ENCODE data around the gene OR6K2.

GRCh38 chr1:158679289-158679688, 21.2 kb downstream of the OR6K2 start:
- TF ChIP-seq CEBPB (IDR thresholded peaks at IDR 0.05; ENCODE audit: borderline replicate concordance in 1 of 2, low read depth in 2 of 2, low read length in 2 of 2) (no peak), EP300 (IDR thresholded peaks at IDR 0.05; ENCODE audit: borderline replicate concordance in 1 of 2, control insufficient read depth in 1 of 2, low read depth in 2 of 2, low read length in 2 of 2) (no peak), E2F8 (IDR thresholded peaks at IDR 0.05; ENCODE audit: low read depth, partially characterized antibody) (no peak), POLR2A (IDR thresholded peaks at IDR 0.05; ENCODE audit: low read depth, low read length) (no peak), NRF1 (conservative IDR thresholded peaks at IDR 0.05; ENCODE audit: low read depth, low read length) (no peak), CTCF (IDR thresholded peaks at IDR 0.05 in 2 of 3, conservative IDR thresholded peaks at IDR 0.05 in 1 of 3; ENCODE audit: control insufficient read depth in 2 of 3, extremely low read depth in 1 of 3, insufficient read depth in 1 of 3, low read depth in 3 of 3, low read length in 3 of 3) (no peak), STAT1 (conservative IDR thresholded peaks at IDR 0.05) (no peak), ZBTB33 (IDR thresholded peaks at IDR 0.05) (no peak), RAD21 (IDR thresholded peaks at IDR 0.05; ENCODE audit: insufficient read depth, low read depth, low read length) (no peak), MXI1 (IDR thresholded peaks at IDR 0.05; ENCODE audit: low read depth, low read length) (no peak), EZH2 (IDR thresholded peaks at IDR 0.05; ENCODE audit: borderline replicate concordance, control insufficient read depth, low read depth, low read length) (no peak), MYB (IDR thresholded peaks at IDR 0.05; ENCODE audit: borderline replicate concordance, low read depth, low read length) (no peak)
- TF ChIP-seq, protein P1, sequence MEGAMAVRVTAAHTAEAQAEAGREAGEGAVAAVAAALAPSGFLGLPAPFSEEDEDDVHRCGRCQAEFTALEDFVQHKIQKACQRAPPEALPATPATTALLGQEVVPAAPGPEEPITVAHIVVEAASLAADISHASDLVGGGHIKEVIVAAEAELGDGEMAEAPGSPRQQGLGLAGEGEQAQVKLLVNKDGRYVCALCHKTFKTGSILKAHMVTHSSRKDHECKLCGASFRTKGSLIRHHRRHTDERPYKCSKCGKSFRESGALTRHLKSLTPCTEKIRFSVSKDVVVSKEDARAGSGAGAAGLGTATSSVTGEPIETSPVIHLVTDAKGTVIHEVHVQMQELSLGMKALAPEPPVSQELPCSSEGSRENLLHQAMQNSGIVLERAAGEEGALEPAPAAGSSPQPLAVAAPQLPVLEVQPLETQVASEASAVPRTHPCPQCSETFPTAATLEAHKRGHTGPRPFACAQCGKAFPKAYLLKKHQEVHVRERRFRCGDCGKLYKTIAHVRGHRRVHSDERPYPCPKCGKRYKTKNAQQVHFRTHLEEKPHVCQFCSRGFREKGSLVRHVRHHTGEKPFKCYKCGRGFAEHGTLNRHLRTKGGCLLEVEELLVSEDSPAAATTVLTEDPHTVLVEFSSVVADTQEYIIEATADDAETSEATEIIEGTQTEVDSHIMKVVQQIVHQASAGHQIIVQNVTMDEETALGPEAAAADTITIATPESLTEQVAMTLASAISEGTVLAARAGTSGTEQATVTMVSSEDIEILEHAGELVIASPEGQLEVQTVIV (IDR thresholded peaks at IDR 0.05; ENCODE audit: borderline replicate concordance, partially characterized antibody): no peak
